SK-N-MC (cell line): Measurements from ENCODE around the gene CACNA1A.

Experiments
- EZH2 ChIP-seq: fragments of 200-600 bp; sonication (generic); IDR thresholded peaks from one replicate; pipeline ENCODE4 v1.6.1; 2017; ENCODE audit warnings: antibody characterized with exemption
- POLR2AphosphoS5 ChIP-seq: IDR thresholded peaks from 2 replicates; pipeline ENCODE4 v1.6.1; 2012; ENCODE audit warnings: mild to moderate bottlenecking, low read depth, low read length, borderline replicate concordance

- TF ChIP-seq EZH2 = no peak
- TF ChIP-seq POLR2AphosphoS5 = no peak
Measured at GRCh38 chr19:13210339-13210775, 295.9 kb downstream of the CACNA1A start.
